Erythroblast (primary cell): ENCODE data around the gene SLC38A9.

Source experiments
- GATA1 ChIP-seq: IDR thresholded peaks from 2 replicates; pipeline ENCODE4 v1.6.1; 2011; ENCODE audit warnings: low read depth, mild to moderate bottlenecking, control low read depth, low read length, moderate library complexity
- POLR2A ChIP-seq: IDR thresholded peaks from 2 replicates; pipeline ENCODE4 v1.6.1; 2011; ENCODE audit warnings: mild to moderate bottlenecking, low read length

GRCh38 chr5:55620766-55621160 lies 91.4 kb downstream of the SLC38A9 start:
- TF ChIP-seq POLR2A (no peak), GATA1 (no peak)
